Stimulated activated CD4-positive, alpha-beta T cell treated with anti-CD3 and anti-CD28 coated beads, TNF-alpha, amount 100 ng/mL, for 48 hours (primary cell): Measurements from ENCODE around the gene IDI1.
"Not testable (repeated sequence)": the region's sequence is repeated elsewhere in the genome, so short reads cannot be mapped to it uniquely, and the experiment has no call there.

Experiments
- DNase-seq, 3 donors: peaks; one replicate each; pipeline ENCODE4 v3.0.0-alpha.2; 2020; ENCODE audit warnings: low read depth in 3 of 3

Gene IDI1

GRCh38 chr10:1034758-1035157, 14.2 kb downstream of the IDI1 start:
- no peak for DNase-seq

GRCh38 chr10:1033601-1034000, 15.3 kb downstream of the IDI1 start:
- DNase-seq: no peak

- no peak for DNase-seq
These were observed 19.1 kb downstream of the IDI1 start for GRCh38 chr10:1029838-1030237.

GRCh38 chr10:1026578-1026977, 22.3 kb downstream of the IDI1 start:
- no peak for DNase-seq

- DNase-seq: no peak
These were observed 23.2 kb downstream of the IDI1 start, which contains the start of gene IDI2 for GRCh38 chr10:1025683-1026082. IDI2 (minus strand) TSS chr10:1025859; CDS start chr10:1024723, 1,136 bp downstream.

- no peak for DNase-seq
These were observed 24.8 kb downstream of the IDI1 start for GRCh38 chr10:1024103-1024502.

GRCh38 chr10:1022413-1022812, 26.5 kb downstream of the IDI1 start:
- no peak for DNase-seq

- no peak for DNase-seq
These were observed 28.0 kb downstream of the IDI1 start for GRCh38 chr10:1020958-1021357.

GRCh38 chr10:1020460-1020859, 28.5 kb downstream of the IDI1 start:
- DNase-seq: no peak

- DNase-seq: no peak
These were observed 29.6 kb downstream of the IDI1 start for GRCh38 chr10:1019362-1019761.

GRCh38 chr10:1015688-1016087, 33.2 kb downstream of the IDI1 start:
- no peak for DNase-seq

GRCh38 chr10:1011696-1012095, 37.2 kb downstream of the IDI1 start:
- no peak for DNase-seq

- no peak for DNase-seq
These were observed 38.2 kb downstream of the IDI1 start for GRCh38 chr10:1010703-1011102.

- not testable (repeated sequence) for DNase-seq
These were observed 39.0 kb downstream of the IDI1 start for GRCh38 chr10:1009947-1010346.

GRCh38 chr10:1009071-1009494, 39.8 kb downstream of the IDI1 start:
- DNase-seq: no peak

- no peak for DNase-seq
These were observed 41.3 kb downstream of the IDI1 start for GRCh38 chr10:1007583-1007982.

- DNase-seq: no peak
These were observed 42.3 kb downstream of the IDI1 start for GRCh38 chr10:1006573-1006972.

- no peak for DNase-seq
These were observed 44.8 kb downstream of the IDI1 start for GRCh38 chr10:1003884-1004670.

- no peak for DNase-seq
These were observed 46.4 kb downstream of the IDI1 start for GRCh38 chr10:1002425-1003006.

- no peak for DNase-seq
These were observed 51.5 kb downstream of the IDI1 start for GRCh38 chr10:997266-998022.

- DNase-seq: no peak
These were observed 52.9 kb downstream of the IDI1 start for GRCh38 chr10:996031-996430.

GRCh38 chr10:995559-995926, 53.4 kb downstream of the IDI1 start:
- no peak for DNase-seq
